ENCODE results near the gene CREB5. TPM values are rescaled to one million over a fixed set of nuclear protein-coding genes. Genes with fewer than 3 reads are reported as not detected.

The CREB5 gene
- total RNA-seq, 5 donors from 2014 or later (not counting 1 experiment from before 2014, with no cell fraction given): 0.03 to 0.58 (median 0.23) TPM

DNA sequence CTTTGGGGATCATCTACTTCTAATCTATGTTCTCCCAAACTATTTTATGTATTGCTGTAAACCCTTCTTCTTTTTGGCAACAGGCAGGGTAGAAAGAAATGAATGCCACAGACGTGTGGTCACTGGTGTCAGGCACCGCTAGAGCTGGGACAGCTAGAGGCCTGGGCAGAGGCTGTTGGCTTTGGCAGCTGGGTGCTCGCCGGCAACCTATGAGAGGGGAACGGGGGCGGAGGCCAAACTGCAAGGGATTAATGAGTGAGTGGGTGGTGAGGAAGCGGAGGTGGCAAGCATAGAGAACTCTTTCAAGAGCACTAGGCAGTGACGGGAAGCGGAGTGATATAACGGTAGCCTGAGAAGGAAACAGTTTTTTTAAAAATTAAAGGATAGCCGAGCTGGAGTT lies 78.5 kb downstream of the CREB5 start:
- peaks cover 7 to 13% of the 10 kb centered on the region in 2 donors for H3K27me3 Mint-ChIP-seq
- CTCF ChIA-PET: no interaction called here
- no peaks in the 10 kb centered on the region for H3K36me3 ChIP-seq (ENCODE audit: control insufficient read depth in 2 of 2, extremely low read depth in 1 of 2, insufficient read depth in 1 of 2, low read length in 1 of 2)
- POLR2A ChIA-PET: no interaction called here
- no peak overlapping the region for H3K4me3 ChIP-seq (ENCODE audit: control insufficient read depth in 1 of 2, extremely low read depth in 1 of 2, low read length in 1 of 2)
- no peak overlapping the region for H3K27ac Mint-ChIP-seq
- no peaks in the 10 kb centered on the region for H3K9me3 Mint-ChIP-seq
- H3K36me3 Mint-ChIP-seq: no peaks in the 10 kb centered on the region
- no peaks in the 10 kb centered on the region for H3K4me1 ChIP-seq (ENCODE audit: control insufficient read depth in 1 of 2, extremely low read depth in 1 of 2, insufficient read depth in 2 of 2, low read length in 2 of 2)
- H3K4me3 Mint-ChIP-seq: no peak overlapping the region
- no peaks in the 10 kb centered on the region for H3K27me3 ChIP-seq (replicated peaks in 1 of 2; ENCODE audit: control insufficient read depth in 2 of 2, extremely low read depth in 1 of 2, insufficient read depth in 2 of 2, low read length in 1 of 2)
- no peak for DNase-seq
- WGBS (ENCODE audit: insufficient coverage): 77% methylated on average over 10 of the region's 11 CpGs
- H3K9me3 ChIP-seq: no peaks in the 10 kb centered on the region
- no peaks in the 10 kb centered on the region for H3K4me1 Mint-ChIP-seq
- ATAC-seq (replicated peaks in 1 of 4): no peak
- H3K27ac ChIP-seq (ENCODE audit: low read length): no peak overlapping the region

DNA sequence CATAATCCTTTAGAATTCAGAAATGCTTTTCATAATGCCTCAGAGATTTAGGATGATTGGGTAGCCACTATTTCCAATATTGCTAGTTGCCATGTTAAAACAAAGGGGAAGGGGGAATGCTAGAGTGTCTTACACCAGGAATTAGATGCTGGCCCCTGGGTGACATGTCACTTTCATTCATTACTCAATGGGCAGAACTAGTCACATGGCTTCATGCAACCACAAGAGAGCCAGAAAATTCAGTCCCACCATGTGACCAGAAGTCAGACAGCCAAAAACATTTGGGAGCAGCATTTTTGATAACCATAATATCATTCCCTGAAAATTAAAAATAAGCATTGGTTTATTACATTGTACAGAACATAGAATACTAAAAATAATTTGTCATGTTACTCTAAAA lies 81.2 kb downstream of the CREB5 start:
- H3K27ac Mint-ChIP-seq: no peak overlapping the region

DNA sequence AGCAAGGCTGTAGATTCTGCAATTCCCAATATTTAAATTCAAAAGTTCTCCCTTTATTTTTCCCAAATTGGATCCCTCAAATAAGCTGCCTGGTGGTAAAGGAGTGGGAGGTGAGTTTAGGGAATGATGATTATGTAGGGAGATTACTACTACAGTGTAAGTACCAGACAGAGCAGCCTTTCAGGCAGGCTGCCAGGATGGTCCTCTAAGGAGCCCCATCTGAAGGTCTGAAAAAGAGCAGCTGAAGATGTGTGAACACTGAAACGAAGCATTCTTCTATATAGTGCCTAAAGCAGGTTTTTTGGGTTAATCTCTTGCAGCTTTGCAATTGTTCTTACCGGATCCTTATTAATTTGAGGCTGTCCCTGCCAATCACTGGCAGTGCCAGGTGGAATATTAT lies 84.7 kb downstream of the CREB5 start:
- 50% methylated on average over 1 of the region's 2 CpGs for WGBS (ENCODE audit: insufficient coverage)
- Histone ChIP-seq H3K4me1 (ENCODE audit: control insufficient read depth in 1 of 2, extremely low read depth in 1 of 2, insufficient read depth in 2 of 2, low read length in 2 of 2) (no peaks in the 10 kb centered on the region), H3K27me3 (replicated peaks in 1 of 2; ENCODE audit: control insufficient read depth in 2 of 2, extremely low read depth in 1 of 2, insufficient read depth in 2 of 2, low read length in 1 of 2) (no peaks in the 10 kb centered on the region), H3K4me3 (ENCODE audit: control insufficient read depth in 1 of 2, extremely low read depth in 1 of 2, low read length in 1 of 2) (no peak overlapping the region), H3K36me3 (ENCODE audit: control insufficient read depth in 2 of 2, extremely low read depth in 1 of 2, insufficient read depth in 1 of 2, low read length in 1 of 2) (no peaks in the 10 kb centered on the region), H3K27ac (ENCODE audit: low read length) (no peak overlapping the region), H3K9me3 (no peaks in the 10 kb centered on the region)
- no peak for DNase-seq
- H3K27me3 Mint-ChIP-seq: peaks cover 2 to 10% of the 10 kb centered on the region in 2 donors
- no peak for ATAC-seq (replicated peaks in 1 of 4)
- no peaks in the 10 kb centered on the region for H3K36me3 Mint-ChIP-seq
- CTCF ChIA-PET: no interaction called here
- no peak overlapping the region for H3K27ac Mint-ChIP-seq
- no peak overlapping the region for H3K4me3 Mint-ChIP-seq
- POLR2A ChIA-PET: no interaction called here
- H3K4me1 Mint-ChIP-seq: no peaks in the 10 kb centered on the region
- H3K9me3 Mint-ChIP-seq: no peaks in the 10 kb centered on the region

More for the DNA sequence above, 81.2 kb downstream of the CREB5 start:
- ATAC-seq (replicated peaks in 1 of 4) (no peak), DNase-seq (no peak)
- Histone ChIP-seq H3K4me3 (ENCODE audit: control insufficient read depth in 1 of 2, extremely low read depth in 1 of 2, low read length in 1 of 2) (no peak overlapping the region), H3K4me1 (ENCODE audit: control insufficient read depth in 1 of 2, extremely low read depth in 1 of 2, insufficient read depth in 2 of 2, low read length in 2 of 2) (no peaks in the 10 kb centered on the region), H3K9me3 (no peaks in the 10 kb centered on the region), H3K27me3 (replicated peaks in 1 of 2; ENCODE audit: control insufficient read depth in 2 of 2, extremely low read depth in 1 of 2, insufficient read depth in 2 of 2, low read length in 1 of 2) (no peaks in the 10 kb centered on the region), H3K27ac (ENCODE audit: low read length) (no peak overlapping the region), H3K36me3 (ENCODE audit: control insufficient read depth in 2 of 2, extremely low read depth in 1 of 2, insufficient read depth in 1 of 2, low read length in 1 of 2) (no peaks in the 10 kb centered on the region)
- ChIA-PET CTCF (no interaction called here), POLR2A (no interaction called here)
- Mint-ChIP-seq H3K36me3 (no peaks in the 10 kb centered on the region), H3K4me1 (no peaks in the 10 kb centered on the region), H3K9me3 (no peaks in the 10 kb centered on the region), H3K27me3 (peaks cover 7 to 13% of the 10 kb centered on the region in 2 donors), H3K4me3 (no peak overlapping the region)

DNA sequence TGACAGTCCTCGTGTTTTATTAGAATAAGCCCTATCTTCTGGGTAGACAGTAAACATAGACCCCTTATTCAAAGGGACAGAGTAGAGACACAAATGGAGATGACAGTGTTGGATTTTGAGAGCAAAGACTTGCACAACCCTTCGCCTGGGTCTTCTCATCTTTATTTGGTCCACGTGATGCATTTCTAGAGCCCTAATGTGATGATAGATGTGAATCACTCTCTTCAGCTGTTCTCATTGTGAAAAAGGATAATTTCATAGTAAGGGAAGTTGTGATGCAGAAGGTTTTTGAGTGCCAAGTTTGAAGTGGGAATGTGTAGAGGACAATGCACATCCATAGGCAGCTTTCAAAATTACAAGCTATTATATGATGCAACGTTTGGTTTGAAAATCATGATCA lies 86.3 kb downstream of the CREB5 start:
- H3K36me3 Mint-ChIP-seq: no peaks in the 10 kb centered on the region
- H3K9me3 Mint-ChIP-seq: no peaks in the 10 kb centered on the region
- H3K27ac Mint-ChIP-seq: no peak overlapping the region
- peaks cover 2 to 10% of the 10 kb centered on the region in 2 donors for H3K27me3 Mint-ChIP-seq
- Histone ChIP-seq H3K36me3 (ENCODE audit: control insufficient read depth in 2 of 2, extremely low read depth in 1 of 2, insufficient read depth in 1 of 2, low read length in 1 of 2) (no peaks in the 10 kb centered on the region), H3K4me1 (ENCODE audit: control insufficient read depth in 1 of 2, extremely low read depth in 1 of 2, insufficient read depth in 2 of 2, low read length in 2 of 2) (no peaks in the 10 kb centered on the region), H3K4me3 (ENCODE audit: control insufficient read depth in 1 of 2, extremely low read depth in 1 of 2, low read length in 1 of 2) (no peak overlapping the region), H3K27me3 (replicated peaks in 1 of 2; ENCODE audit: control insufficient read depth in 2 of 2, extremely low read depth in 1 of 2, insufficient read depth in 2 of 2, low read length in 1 of 2) (peaks cover 0 to 3% of the 10 kb centered on the region in 2 experiments), H3K27ac (ENCODE audit: low read length) (no peak overlapping the region), H3K9me3 (no peaks in the 10 kb centered on the region)
- no peak overlapping the region for H3K4me3 Mint-ChIP-seq
- ChIA-PET CTCF (interaction anchor here in 1 of 2 donors (1.0 kb wide), 1 partner anchor 10 kb away, joined by 3 read pairs; no protein-coding TSS in a partner anchor), POLR2A (no interaction called here)
- ATAC-seq (replicated peaks in 1 of 4) (no peak), DNase-seq (no peak)
- H3K4me1 Mint-ChIP-seq: no peaks in the 10 kb centered on the region
- WGBS (ENCODE audit: insufficient coverage): 87% methylated on average over 2 of the region's 4 CpGs

DNA sequence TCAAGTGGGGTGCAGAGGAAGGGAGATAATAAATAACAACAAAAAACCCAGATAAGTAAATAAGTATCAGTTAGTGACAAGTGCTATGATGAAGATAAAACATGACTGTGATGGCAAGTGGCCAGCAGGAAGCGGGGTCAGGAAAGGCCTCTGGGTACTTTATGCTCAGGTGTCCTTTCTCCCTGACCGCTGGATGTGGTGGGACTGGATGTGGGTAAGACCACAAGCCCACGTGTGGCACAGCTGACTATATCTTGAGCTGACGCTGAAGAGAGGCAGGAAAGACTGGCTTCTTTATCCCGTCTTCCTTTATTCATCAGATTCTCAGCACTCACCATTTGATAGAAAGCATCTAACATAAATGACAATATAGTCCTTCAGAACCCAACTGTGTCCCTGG lies 87.8 kb downstream of the CREB5 start:
- Histone ChIP-seq H3K36me3 (ENCODE audit: control insufficient read depth in 2 of 2, extremely low read depth in 1 of 2, insufficient read depth in 1 of 2, low read length in 1 of 2) (no peaks in the 10 kb centered on the region), H3K9me3 (no peaks in the 10 kb centered on the region), H3K27me3 (replicated peaks in 1 of 2; ENCODE audit: control insufficient read depth in 2 of 2, extremely low read depth in 1 of 2, insufficient read depth in 2 of 2, low read length in 1 of 2) (peaks cover 0 to 4% of the 10 kb centered on the region in 2 experiments), H3K4me1 (ENCODE audit: control insufficient read depth in 1 of 2, extremely low read depth in 1 of 2, insufficient read depth in 2 of 2, low read length in 2 of 2) (no peaks in the 10 kb centered on the region), H3K4me3 (ENCODE audit: control insufficient read depth in 1 of 2, extremely low read depth in 1 of 2, low read length in 1 of 2) (no peak overlapping the region), H3K27ac (ENCODE audit: low read length) (no peak overlapping the region)
- no peak for DNase-seq
- no peak overlapping the region for H3K27ac Mint-ChIP-seq
- H3K4me1 Mint-ChIP-seq: no peaks in the 10 kb centered on the region
- H3K27me3 Mint-ChIP-seq: peaks cover 2 to 9% of the 10 kb centered on the region in 2 donors
- ChIA-PET POLR2A (no interaction called here), CTCF (no interaction called here)
- WGBS (ENCODE audit: insufficient coverage): 6% methylated on average over 2 of the region's 5 CpGs
- H3K36me3 Mint-ChIP-seq: no peaks in the 10 kb centered on the region
- no peak overlapping the region for H3K4me3 Mint-ChIP-seq
- H3K9me3 Mint-ChIP-seq: no peaks in the 10 kb centered on the region
- ATAC-seq (replicated peaks in 1 of 4): no peak

DNA sequence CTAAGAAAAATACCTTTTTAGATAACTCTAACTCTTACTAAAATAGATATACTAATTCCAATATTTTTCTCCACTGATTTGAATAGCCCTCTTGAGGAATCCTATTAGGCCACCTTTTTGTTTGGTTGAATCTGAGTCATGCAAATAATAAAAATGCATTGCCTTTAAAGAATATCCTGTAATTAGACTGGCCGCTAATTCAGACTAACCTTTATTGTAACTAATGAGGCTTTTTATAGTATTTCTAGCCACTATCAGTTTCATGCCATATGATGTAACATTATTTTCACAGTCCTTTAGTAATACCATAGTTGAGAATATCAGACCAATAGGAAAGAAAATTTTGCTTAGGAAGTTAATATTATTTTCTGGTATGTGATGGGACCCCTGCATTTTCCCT lies 90.1 kb downstream of the CREB5 start:
- no peaks in the 10 kb centered on the region for H3K9me3 Mint-ChIP-seq
- no peaks in the 10 kb centered on the region for H3K4me1 ChIP-seq (ENCODE audit: control insufficient read depth in 1 of 2, extremely low read depth in 1 of 2, insufficient read depth in 2 of 2, low read length in 2 of 2)
- no peak overlapping the region for H3K4me3 Mint-ChIP-seq
- no CpG with 5 or more reads among the region's 1 CpG for WGBS (ENCODE audit: insufficient coverage)
- no peaks in the 10 kb centered on the region for H3K4me1 Mint-ChIP-seq
- no peaks in the 10 kb centered on the region for H3K36me3 ChIP-seq (ENCODE audit: control insufficient read depth in 2 of 2, extremely low read depth in 1 of 2, insufficient read depth in 1 of 2, low read length in 1 of 2)
- peaks cover 0 to 4% of the 10 kb centered on the region in 2 experiments for H3K27me3 ChIP-seq (replicated peaks in 1 of 2; ENCODE audit: control insufficient read depth in 2 of 2, extremely low read depth in 1 of 2, insufficient read depth in 2 of 2, low read length in 1 of 2)
- DNase-seq: no peak
- no peak overlapping the region for H3K27ac Mint-ChIP-seq
- H3K4me3 ChIP-seq (ENCODE audit: control insufficient read depth in 1 of 2, extremely low read depth in 1 of 2, low read length in 1 of 2): no peak overlapping the region
- no peak overlapping the region for H3K27ac ChIP-seq (ENCODE audit: low read length)
- POLR2A ChIA-PET: no interaction called here
- no peaks in the 10 kb centered on the region for H3K36me3 Mint-ChIP-seq
- CTCF ChIA-PET: interaction anchor here in 1 of 2 donors (0.5 kb wide), 1 partner anchor 8 kb away, joined by 3 read pairs; no protein-coding TSS in a partner anchor
- no peaks in the 10 kb centered on the region for H3K9me3 ChIP-seq
- ATAC-seq (replicated peaks in 1 of 4): no peak
- H3K27me3 Mint-ChIP-seq: peaks cover 2 to 9% of the 10 kb centered on the region in 2 donors

DNA sequence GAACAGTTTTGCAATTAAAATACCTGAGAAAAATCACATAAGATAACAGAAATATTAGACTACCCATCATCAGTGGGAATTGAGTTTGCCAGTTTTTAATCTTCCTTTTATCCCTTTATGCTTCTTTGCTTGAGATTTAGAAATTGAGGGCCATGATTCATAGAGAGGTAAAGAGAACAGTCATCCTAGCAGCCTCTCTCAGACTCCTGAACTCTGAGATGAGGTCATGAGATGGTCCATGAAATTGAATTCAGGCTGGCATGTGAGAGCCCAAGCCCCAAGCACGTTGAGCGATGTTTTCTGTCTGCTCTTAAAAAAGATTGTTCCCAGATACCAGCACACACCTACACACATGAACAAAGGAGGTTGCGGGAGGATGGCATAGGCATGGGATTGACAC lies 91.1 kb downstream of the CREB5 start:
- H3K9me3 Mint-ChIP-seq: no peaks in the 10 kb centered on the region
- H3K4me1 Mint-ChIP-seq: no peaks in the 10 kb centered on the region
- POLR2A ChIA-PET: no interaction called here

More for the DNA sequence above, 91.1 kb downstream of the CREB5 start:
- CTCF ChIA-PET: no interaction called here
- no peak for ATAC-seq (replicated peaks in 1 of 4)
- no peak overlapping the region for H3K4me3 Mint-ChIP-seq
- DNase-seq: no peak
- Histone ChIP-seq H3K4me3 (ENCODE audit: control insufficient read depth in 1 of 2, extremely low read depth in 1 of 2, low read length in 1 of 2) (no peak overlapping the region), H3K4me1 (ENCODE audit: control insufficient read depth in 1 of 2, extremely low read depth in 1 of 2, insufficient read depth in 2 of 2, low read length in 2 of 2) (no peaks in the 10 kb centered on the region), H3K9me3 (no peaks in the 10 kb centered on the region), H3K36me3 (ENCODE audit: control insufficient read depth in 2 of 2, extremely low read depth in 1 of 2, insufficient read depth in 1 of 2, low read length in 1 of 2) (no peaks in the 10 kb centered on the region), H3K27ac (ENCODE audit: low read length) (no peak overlapping the region), H3K27me3 (replicated peaks in 1 of 2; ENCODE audit: control insufficient read depth in 2 of 2, extremely low read depth in 1 of 2, insufficient read depth in 2 of 2, low read length in 1 of 2) (peaks cover 0 to 6% of the 10 kb centered on the region in 2 experiments)
- H3K27ac Mint-ChIP-seq: no peak overlapping the region
- peaks cover 4 to 9% of the 10 kb centered on the region in 2 donors for H3K27me3 Mint-ChIP-seq
- 100% methylated on average over 1 of the region's 3 CpGs for WGBS (ENCODE audit: insufficient coverage)
- no peaks in the 10 kb centered on the region for H3K36me3 Mint-ChIP-seq

Measured in T-cell (primary cell).